Activated CD8-positive, alpha-beta memory T cell treated with anti-CD3 and anti-CD28 coated beads for 4 hours (primary cell): Measurements from ENCODE around the gene UFD1.

Source experiments
- DNase-seq, 2 donors: peaks; one replicate each; pipeline ENCODE4 v3.0.0-alpha.2; 2020; ENCODE audit warnings: low read depth in 2 of 2

Gene UFD1, protein sequence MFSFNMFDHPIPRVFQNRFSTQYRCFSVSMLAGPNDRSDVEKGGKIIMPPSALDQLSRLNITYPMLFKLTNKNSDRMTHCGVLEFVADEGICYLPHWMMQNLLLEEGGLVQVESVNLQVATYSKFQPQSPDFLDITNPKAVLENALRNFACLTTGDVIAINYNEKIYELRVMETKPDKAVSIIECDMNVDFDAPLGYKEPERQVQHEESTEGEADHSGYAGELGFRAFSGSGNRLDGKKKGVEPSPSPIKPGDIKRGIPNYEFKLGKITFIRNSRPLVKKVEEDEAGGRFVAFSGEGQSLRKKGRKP

DNA sequence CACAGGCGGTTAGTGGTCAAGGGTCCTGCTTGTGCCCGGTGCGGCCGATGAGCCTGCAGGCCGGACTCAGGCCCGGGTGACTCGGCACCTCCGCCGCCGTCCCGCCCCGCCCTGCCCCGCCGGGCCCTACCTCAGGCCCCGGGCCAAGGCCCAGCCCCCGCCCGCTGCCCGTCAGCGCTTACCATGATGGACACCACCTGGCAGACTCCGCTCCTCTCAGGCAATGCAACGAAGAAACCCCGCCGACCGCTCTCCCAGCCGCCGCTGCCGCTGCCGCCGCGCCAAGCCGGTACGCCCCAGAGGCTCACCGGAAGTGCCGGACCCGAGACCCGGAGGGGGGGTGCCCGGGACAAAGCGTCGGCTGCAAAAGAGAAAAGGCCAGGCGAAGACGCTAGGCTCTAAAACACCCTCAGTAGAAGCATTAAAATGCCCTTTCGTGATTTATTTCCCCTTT lies at the start of gene UFD1:
TSS of gene UFD1 (minus strand) at position 293 of the 454 bp plus-strand sequence. CDS start at position 185, 108 bp downstream.
- DNase-seq, result peak; percentile 54 to 57

DNA sequence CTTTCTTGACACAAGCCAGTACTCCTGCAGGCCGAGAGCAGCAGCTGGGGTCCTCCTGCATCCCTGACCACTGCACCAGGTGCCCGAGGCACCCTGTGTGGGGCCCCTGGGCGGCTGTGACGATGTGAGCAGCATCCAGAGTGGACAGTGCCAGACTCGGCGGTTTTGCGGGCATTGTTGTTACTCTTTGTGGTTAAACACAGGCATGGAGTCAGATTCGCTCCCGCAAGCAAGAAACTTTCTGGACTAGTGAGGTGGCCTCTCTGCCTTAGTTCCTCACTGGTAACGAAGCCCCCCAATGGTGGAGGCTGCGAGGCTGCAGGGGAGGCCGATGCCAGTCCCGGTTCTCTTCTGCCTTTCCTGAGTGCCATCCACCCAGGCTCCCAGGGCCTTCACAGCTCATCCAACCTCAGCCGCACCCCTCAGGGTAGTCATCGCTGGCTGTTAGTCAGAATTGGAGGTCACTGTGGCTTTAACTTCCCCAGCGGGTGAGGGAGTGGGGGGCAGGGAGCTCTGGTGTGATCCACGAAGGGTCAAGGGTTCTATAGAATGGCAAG lies 48.9 kb upstream of the UFD1 start:
- no peak for DNase-seq

- no peak for DNase-seq
These were observed 48.3 kb upstream of the UFD1 start for GRCh38 chr22:19527321-19527721.

DNA sequence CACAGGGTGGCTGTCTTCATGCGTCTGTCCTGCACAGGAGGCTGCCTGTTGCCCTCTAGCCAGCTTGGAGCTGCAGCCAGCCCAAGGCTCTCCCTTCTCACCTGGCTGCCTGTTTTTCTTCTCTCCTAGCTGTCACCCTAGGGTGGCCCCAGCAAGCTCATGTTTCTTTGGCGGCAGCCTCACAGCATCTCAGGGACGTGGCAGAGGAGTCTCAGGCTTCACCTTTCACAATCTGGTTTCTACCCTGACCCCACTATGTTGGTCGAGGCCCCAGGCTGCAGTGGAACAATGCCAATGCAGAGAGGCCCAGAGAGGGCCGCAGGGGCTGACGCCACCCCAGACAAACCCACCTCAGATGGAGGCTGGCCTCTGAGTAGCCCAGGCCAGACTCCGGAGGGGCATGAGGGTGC lies 47.7 kb upstream of the UFD1 start:
- DNase-seq, result no peak

DNA sequence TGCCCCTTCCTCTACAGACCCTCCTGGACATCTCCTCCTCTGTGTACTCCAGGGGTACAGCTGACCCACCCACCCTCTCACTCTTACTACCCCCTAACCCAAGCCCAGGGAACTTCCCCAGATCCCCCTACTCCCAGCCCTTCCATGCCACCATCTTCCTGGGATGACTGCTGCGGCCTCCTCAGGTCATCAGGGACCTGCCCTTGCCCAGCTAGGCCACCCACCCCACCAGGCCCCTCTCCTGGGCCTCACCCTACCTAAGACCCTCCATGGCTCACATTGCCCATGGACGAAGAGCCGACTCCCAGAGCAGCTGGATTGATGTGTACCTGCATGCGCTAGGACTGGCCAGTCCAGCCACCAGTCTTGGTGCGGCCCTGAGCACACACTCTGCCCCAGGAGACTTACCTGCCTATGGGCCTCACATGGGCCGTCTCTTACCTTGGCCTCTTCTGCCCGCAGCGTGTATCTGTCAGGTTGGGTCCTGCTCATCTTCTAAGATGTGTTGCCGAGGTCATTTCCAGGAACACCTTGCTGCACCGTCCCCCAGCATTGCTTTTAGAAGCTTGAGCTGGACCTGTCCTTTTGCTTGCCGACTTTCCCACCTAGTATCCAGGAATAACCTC lies 47.2 kb upstream of the UFD1 start:
- DNase-seq, result no peak

- no peak for DNase-seq
These were observed 46.7 kb upstream of the UFD1 start for GRCh38 chr22:19525666-19526065.

DNA sequence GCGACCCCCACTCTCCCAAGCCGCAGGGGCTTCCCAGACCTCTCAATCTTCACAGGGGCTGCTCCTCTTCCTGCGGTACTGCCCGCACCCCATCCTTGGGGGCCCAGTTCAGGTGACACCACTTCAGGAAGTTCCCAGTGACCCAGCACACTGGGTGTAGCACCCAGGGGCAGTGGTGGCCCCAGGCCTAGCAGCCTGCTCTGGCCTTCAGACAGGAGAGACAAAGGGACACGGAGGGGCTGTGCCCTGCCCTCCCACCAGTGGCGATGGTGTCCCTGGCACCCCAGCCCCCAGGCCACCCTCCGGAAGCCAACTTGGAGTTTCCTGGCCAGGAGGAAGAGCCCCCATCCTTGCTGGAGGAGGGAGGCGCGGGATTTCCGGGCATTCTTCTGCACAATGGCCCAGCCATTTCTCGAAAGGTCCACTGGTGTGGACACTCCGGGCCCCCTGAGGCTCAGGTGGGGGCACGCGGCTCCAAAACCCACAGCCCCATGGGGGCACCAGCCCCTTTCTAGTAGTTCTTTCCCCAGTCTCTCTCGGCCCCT lies 46.2 kb upstream of the UFD1 start:
- DNase-seq, result no peak

DNA sequence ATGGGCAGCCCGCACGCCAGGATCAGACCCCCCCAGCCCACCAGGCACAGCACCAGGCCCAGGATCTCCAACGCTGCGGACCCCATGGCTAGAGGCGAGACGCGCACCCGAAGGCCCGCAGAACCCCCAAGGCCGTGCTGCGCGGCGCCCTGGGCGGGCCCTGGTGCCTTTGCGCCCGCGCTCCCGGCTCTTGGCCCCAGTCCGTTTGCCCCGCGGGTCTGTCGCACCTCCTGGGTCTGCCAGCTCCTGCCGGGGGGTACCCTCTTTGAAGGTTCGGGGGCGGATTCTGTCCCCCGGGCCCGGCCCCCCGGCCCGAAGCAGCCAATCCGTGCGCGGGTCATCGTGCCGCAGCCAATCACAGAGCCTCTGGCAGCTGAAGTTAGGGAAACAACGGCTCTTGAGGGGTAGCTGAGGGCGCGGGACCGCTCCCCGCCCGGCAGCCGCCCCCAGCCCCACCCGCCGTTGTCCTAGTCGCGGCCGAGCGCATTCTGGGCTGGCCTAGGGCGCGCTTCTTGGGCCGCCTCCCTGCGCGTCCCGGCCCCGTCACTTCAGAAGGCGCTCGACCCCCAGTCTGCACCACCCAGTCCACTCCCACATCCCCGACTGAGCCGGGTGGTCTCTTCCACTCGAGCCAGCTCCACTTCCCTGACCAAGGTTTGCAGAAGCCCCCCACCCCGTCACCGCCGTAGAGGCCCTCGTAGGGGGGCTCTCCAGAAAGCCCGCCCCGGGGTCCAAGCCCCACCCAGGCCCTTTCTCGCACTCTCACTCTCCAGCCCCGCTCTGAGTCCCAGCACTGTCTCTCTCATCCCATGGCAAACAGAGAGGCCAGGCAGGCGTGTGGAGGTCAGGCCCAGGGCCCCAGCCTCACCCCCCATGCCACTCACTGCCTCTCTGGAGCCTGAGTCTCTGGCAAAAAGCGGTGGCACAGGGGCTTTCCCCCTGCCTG lies 45.5 kb upstream of the UFD1 start, which contains the start of gene CLDN5:
TSS of gene CLDN5 (minus strand) at position 241 of the 946 bp plus-strand sequence. CDS start at position 86, 155 bp downstream.
- no peak for DNase-seq

GRCh38 chr22:19523240-19524169 lies 44.5 kb upstream of the UFD1 start:
- DNase-seq, result no peak

GRCh38 chr22:19522881-19523239 lies 43.9 kb upstream of the UFD1 start:
- DNase-seq, result no peak

- no peak for DNase-seq
These were observed 43.3 kb upstream of the UFD1 start for GRCh38 chr22:19522190-19522880.

GRCh38 chr22:19520566-19521305 lies 41.7 kb upstream of the UFD1 start:
- no peak for DNase-seq

DNA sequence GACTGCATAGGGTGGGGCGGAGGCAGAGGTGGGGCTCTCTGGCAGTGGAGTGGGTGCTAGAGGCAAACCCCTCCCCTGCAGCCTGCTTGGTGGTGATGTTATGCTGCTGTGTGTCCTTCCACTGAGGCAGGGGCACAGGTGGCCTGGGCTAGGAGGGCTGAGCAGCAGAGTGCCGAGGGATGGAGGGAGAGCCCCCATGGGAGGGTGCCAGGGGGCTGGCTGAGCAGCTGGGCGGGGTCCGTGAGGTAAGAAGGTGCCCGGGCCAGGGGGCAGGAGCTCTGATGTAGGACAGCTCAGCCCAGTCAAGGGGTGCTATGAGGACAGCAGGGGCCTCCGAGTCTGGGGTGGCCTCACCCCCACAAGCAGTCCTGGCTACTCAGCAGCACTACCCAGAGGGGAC lies 41.0 kb upstream of the UFD1 start:
- DNase-seq, result no peak

DNA sequence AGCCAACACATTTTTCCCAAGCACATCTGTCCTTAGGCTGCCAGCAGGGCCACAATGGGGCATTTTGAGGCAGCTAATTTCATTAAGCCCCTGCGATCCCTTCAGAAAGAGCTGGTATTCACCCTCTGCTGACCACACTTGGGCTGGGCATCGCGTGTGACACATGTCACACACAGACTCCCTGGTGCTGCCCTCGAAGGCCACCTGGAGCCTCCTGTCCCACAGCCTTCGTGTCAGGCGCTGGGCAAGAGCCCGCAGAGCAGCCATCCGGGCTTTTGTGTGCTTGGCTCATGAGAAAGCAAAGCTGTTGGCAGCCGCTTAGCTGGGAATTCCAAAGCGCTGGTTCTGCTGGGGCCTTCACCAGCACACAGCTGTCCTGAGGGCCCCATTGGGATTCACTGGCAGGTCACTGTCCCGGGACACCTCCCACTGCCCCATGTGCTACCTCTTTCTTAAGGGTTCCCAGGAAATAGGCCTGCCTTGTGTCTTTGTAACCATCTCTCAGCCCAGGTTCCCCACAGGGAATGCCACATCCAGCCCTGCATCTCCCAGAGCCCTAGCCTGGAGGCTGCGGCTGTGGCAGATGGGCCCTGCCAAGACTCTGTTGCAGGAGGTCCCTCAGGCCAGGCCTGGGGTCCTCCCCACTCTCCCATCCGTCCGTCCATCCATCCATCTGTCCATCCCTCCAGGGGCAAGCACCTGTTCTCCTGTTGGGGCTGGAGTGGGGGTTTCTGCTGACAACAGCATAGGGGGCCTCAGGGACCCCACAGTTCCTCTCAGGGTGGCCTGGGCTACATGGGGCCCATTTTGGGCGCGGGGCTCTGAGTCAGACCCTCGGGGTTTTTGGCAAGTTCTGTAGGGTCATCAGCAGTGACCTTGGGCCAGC lies 40.3 kb upstream of the UFD1 start:
- no peak for DNase-seq

- no peak for DNase-seq
These were observed 39.6 kb upstream of the UFD1 start for GRCh38 chr22:19518635-19519034.

DNA sequence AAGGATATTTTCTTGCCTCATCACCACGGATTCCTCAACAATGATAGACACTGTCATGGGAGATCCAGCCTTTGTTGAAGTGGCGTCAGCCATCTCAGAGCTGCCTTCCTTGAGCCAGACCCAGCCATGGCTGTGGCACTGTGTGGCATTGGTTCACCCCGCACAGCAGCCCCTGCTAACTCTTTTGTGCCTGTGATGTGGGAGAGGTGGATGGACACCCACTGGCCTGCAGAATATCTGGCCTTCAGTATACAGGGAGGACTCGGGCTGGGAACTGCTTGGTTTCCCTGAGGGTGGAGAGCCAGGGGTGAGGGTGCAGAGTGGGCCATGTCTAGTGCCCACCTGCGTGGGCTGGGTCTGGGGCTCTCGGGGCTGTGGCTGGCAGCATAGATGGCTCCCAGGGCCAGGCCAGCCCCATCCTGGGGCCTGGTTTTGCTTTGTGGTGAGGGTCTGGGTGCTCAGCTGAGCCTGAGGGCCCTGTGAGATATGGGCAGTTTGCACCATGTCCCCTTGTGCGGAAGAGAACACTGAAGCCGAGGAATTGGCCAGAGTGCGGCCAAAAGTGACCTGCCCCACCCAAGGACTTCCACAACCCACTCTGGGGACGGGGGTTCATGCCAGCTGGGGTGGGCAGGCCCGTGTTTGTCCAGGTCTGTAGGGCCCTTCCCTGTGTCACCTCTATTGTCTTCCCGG lies 39.1 kb upstream of the UFD1 start:
- DNase-seq, result no peak

- no peak for DNase-seq
These were observed 38.1 kb upstream of the UFD1 start for GRCh38 chr22:19517171-19517500.
